ENCODE data around the gene TAF11.

- TF ChIP-seq CTCF (IDR thresholded peaks at IDR 0.05), result no peak
- TF ChIP-seq POLR2A (IDR thresholded peaks at IDR 0.05), result no peak
These were observed 35.3 kb downstream of the TAF11 start for GRCh38 chr6:34852406-34853085.

All from heart left ventricle (tissue), 13 donors.